Activated CD8-positive, alpha-beta memory T cell treated with anti-CD3 and anti-CD28 coated beads for 4 hours (primary cell): ENCODE results near the gene MTERF1.

Experiments used
- DNase-seq, 2 donors: peaks; one replicate each; pipeline ENCODE4 v3.0.0-alpha.2; 2020; ENCODE audit warnings: low read depth in 2 of 2

MTERF1 gene

DNA sequence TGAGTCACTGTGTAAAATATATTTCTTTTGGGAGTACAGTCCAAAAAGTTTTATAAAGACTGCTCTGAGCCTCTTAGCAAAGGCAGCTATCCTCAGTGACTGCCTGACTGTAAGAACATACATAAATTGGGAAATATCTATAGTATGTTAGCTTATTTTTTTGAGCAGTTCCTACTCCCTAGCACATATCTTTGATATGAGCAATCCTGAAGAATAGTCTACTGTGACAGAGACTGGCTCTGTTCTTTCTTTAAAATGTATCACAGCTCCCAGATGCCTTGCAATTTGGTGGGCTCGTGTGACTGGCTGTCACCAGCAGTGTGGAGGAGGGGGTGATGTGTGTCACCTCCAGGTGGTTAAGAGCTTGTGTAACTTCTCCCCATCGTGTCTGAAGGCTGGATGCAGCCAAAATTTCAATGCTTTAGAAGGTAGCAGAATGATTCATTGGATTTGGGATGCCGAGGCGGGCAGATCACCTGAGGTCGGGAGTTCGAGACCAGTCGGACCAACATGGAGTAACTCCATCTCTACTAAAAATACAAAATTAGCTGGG is 47.9 kb downstream of the MTERF1 start:
- DNase-seq = no peak

DNA sequence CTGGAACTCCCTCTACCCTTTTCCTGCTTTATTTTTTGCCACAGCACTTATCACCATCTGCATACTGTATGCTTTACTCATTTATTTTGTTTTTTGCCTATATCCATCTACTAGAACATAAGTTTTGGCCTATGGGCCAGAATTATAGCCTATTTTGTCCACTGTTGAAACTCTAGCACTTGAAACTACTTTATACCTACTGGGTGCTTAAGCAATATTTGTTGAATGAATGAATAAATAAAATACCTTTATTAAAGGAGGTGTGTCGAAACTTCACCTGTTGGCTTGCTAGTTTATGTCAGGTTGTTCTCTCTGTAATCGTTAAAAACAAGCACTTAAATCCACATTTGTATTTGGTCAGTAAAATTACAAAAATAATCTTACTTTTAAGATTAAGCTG is 53.3 kb downstream of the MTERF1 start:
- no peak for DNase-seq

DNA sequence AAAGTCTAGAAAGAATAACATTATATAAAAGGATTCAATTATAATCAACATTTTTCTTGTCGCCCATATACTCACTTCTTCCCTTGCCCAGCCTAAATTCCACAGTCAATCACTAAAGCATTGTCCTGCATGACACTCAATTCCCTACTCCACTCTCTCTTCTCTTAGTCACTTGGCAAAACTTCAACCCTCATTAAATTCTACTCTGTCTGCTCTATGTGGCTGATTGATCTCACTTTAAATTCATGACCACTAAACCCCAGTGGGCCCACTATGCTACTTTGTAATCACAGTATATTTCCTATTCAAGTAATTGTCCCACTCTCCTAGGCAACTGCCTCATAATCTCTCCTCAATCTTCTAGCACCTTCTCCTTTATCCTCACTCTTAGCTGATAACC is 54.1 kb downstream of the MTERF1 start:
- DNase-seq = no peak

DNA sequence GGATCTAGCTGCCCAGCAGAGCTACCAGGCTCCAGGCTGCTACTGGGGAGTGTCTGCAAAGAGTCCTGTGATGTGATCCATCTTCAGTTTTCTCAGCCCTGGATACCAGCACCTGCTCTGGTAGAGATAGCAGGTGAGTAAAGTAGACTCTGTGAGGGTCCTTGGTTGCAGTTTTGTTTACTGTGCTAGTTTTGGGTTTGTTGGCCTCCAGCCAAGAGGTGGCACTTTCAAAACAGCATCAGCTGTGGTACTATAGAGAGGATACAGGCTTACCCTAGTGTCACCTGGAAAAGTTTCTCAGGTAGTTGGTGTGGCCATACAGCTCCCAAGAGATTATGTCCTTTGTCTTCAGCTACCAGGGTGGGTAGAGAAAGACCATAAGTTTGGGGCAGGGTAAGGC is 56.3 kb downstream of the MTERF1 start:
- no peak for DNase-seq
